LoVo (cell line): ENCODE data around the gene MT2A.

ENCODE experiments used
- DNase-seq: peaks from one replicate; pipeline ENCODE4 v3.0.0-alpha.2; 2016; ENCODE audit warnings: low spot score

The MT2A gene

DNA sequence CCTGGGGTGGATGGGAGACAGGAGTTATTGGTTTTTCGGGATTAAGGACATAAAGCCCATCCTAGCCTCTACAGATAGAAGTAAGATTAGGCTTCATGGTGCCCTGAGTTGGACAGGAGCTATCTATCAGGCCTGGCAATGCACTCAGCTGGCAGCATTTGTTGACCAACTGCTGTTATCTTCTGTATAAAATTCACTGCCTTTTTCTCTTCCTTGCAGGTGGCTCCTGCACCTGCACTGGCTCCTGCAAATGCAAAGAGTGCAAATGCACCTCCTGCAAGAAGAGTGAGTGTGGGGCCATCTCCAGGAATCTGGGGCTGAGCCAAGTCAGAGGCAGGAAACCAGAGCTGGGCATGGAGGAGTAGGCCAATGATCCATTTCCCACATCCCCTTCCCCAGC is 30.7 kb downstream of the MT2A start:
- DNase-seq, result no peak

DNA sequence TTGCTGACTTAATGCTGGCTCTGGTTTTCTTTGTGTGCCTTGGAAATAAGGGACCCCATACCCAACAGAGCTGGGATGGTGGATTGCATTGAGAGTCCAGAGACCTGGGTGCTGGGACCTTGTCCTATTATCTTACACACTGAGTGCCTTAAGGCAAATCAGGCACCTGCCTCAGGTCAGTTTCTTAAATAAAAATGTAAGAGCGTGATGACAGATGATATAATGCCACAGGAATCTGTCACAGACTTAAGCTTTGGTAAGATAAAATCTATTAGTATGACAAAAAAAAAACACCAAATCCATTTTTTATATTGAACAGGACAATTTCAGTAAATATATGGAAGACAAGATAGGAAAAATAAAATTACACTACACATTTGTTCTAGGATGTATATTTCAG is 31.7 kb downstream of the MT2A start:
- DNase-seq, result no peak

GRCh38 chr16:56641166-56641565 is 32.8 kb downstream of the MT2A start:
- no peak for DNase-seq

DNA sequence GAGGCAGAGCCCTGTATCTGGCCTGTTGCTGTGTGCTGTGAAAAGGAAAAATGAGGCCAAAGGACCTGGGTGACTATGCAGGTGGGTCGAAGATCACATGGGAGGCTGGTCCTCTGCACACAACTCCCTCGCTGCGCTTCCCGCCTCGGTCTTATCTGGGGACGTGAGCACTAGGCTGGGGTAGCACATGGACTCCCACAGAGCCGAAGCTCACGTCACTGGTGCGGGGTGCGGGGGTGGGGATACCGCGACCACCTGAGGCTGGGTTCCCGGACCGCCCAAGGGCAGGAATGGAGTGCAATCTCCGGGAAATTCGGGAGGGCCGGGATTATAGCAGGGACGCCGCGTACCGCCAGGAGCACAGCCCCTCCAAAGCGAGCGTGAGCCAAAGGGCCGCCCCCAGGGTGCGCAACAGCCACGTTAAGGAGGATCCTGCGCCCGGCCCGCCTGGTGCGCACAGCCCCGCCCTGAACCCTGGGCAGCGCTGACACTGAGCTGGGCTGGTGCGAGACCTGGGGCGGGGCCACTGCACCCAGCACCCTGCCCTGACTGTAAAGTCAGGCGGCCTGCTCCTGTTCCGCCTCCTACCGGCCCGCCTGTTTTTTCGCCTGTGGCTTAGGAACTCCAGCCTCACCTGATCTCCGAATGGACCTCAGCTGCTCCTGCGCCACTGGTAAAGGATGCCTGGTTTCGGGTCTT is 34.8 kb downstream of the MT2A start:
- DNase-seq, result peak; percentile 83

GRCh38 chr16:56643833-56644232 is 35.4 kb downstream of the MT2A start:
- DNase-seq, result no peak

DNA sequence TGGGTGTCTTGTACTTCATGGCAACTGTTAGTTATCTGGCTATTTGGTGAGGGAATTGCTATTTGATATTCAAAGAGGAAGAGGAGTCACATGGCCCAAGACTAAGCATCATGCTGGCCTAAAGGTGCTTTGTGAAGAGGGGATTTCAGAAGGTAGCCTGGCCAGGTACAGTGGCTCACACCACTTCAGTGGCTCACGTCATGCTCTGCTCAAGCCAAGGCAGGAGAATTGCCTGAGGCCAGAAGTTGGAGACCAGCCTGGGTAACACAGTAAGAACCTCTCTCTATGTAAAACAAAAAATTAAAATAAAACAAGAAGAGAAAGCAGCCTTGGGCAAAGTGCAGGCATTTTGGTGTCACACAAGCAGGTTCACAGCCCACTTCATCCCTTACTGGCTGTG is 36.9 kb downstream of the MT2A start:
- DNase-seq, result no peak

- DNase-seq, result no peak
Observed at GRCh38 chr16:56645838-56646237, 37.5 kb downstream of the MT2A start.

- no peak for DNase-seq
Observed at GRCh38 chr16:56647641-56648431, 39.5 kb downstream of the MT2A start.

GRCh38 chr16:56649271-56649670 is 40.9 kb downstream of the MT2A start:
- DNase-seq, result no peak

GRCh38 chr16:56649820-56650219 is 41.4 kb downstream of the MT2A start:
- DNase-seq, result no peak

- DNase-seq, result no peak
Observed at GRCh38 chr16:56651586-56651985, 43.2 kb downstream of the MT2A start, which contains the start of gene MT1B. Gene MT1B (plus strand): TSS chr16:56651886. CDS start chr16:56651954, 68 bp downstream.

- no peak for DNase-seq
Observed at GRCh38 chr16:56652600-56652999, 44.2 kb downstream of the MT2A start.

DNA sequence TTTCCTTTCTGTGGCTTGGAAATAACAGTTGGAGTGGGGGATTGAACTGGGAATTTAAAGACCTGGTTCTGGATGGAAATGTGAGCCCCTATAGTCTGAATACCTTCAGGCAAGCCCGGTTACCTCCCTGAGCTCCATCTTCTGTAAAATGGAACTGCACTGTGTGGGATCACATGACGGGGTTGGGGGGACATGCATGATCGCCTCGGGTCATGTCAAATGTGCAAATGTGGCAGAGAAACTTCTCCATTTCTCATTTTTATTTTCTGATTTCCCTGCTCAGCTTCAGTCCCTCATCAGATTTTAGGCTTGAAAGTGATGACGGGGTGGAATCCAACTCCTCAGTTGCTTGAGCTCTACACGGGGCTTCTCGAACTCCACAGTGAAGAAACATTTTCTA is 44.8 kb downstream of the MT2A start:
- DNase-seq, result no peak

DNA sequence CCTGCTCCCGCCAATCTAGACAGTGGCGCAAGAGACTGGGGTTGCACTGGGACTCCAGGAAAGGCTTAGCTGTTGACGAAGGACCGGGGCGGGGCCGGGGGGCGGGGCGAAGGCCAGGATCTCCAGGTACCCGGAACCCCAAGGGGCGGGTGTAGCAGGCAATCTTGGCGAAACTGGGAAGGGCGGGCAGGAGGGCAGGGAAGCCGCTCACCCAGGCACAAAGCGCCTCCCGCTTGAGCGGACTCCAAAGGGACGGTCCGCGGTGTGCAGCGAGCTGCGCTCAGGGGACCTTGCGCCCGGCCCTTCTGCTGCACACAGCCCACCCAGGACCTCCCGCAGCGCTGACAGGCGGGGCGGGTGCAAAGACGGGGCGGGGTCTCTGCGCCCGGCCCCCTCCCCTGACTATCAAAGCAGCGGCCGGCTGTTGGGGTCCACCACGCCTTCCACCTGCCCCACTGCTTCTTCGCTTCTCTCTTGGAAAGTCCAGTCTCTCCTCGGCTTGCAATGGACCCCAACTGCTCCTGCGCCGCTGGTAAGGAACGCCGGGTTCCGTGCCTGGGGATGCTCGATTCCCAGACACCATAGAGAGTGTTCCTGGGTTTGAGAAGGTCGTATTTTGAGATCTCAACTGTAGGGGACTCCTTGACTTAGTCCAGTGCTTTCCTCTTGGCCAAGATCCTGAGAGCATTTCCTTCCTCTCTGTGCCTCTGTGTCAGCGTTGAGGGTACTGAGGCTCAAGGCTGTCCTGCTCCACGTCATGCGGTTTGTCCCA is 49.4 kb downstream of the MT2A start, which contains the start of gene MT1F:
Gene MT1F (plus strand): TSS at position 405 of the 772 bp plus-strand sequence. CDS start 100 bp downstream, at position 505.
- peak; percentile 86 for DNase-seq

- DNase-seq, result no peak
Observed at GRCh38 chr16:56658327-56658875, 50.0 kb downstream of the MT2A start.
